ENCODE results near the gene C18orf63.

C18orf63 gene

DNA sequence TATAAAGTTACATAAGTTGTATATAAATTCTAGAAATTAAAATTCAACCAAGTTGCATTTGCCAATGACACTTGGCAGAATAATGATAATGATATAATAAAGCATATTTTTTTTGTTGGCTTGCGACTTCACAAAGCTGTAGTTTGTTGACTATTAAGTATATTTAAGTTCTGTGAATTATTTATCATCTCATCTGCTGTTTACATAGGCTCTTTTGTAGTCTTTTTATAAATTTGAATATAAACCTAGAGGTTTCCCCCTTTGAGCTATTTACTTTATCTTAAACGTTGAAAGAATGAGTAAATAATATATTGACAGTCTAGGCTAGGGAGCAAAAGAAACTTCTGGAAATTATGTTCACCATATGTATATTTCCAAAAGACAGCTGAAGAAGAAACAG is 32.9 kb downstream of the C18orf63 start:
- DNase-seq (ENCODE audit: low read depth in 1 of 2, low spot score in 1 of 2), result no peak
- Histone ChIP-seq H3K27me3 (ENCODE audit: insufficient read depth, poor library complexity, severe bottlenecking) (peaks cover 10% of the 10 kb centered on the region), H3K4me3 (replicated peaks; ENCODE audit: insufficient read depth, low read length) (no peak overlapping the region), H3K27ac (replicated peaks) (no peak overlapping the region)
- TF ChIP-seq, protein P1, sequence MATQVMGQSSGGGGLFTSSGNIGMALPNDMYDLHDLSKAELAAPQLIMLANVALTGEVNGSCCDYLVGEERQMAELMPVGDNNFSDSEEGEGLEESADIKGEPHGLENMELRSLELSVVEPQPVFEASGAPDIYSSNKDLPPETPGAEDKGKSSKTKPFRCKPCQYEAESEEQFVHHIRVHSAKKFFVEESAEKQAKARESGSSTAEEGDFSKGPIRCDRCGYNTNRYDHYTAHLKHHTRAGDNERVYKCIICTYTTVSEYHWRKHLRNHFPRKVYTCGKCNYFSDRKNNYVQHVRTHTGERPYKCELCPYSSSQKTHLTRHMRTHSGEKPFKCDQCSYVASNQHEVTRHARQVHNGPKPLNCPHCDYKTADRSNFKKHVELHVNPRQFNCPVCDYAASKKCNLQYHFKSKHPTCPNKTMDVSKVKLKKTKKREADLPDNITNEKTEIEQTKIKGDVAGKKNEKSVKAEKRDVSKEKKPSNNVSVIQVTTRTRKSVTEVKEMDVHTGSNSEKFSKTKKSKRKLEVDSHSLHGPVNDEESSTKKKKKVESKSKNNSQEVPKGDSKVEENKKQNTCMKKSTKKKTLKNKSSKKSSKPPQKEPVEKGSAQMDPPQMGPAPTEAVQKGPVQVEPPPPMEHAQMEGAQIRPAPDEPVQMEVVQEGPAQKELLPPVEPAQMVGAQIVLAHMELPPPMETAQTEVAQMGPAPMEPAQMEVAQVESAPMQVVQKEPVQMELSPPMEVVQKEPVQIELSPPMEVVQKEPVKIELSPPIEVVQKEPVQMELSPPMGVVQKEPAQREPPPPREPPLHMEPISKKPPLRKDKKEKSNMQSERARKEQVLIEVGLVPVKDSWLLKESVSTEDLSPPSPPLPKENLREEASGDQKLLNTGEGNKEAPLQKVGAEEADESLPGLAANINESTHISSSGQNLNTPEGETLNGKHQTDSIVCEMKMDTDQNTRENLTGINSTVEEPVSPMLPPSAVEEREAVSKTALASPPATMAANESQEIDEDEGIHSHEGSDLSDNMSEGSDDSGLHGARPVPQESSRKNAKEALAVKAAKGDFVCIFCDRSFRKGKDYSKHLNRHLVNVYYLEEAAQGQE (IDR thresholded peaks at IDR 0.05; ENCODE audit: insufficient replicate concordance, low read depth), result no peak
- TF ChIP-seq SPI1 (IDR thresholded peaks at IDR 0.05; ENCODE audit: borderline replicate concordance, low read depth) (no peak), GABPA (IDR thresholded peaks at IDR 0.05; ENCODE audit: low read depth) (no peak), POLR2AphosphoS5 (IDR thresholded peaks at IDR 0.05; ENCODE audit: low read depth) (no peak)
- TF ChIP-seq, protein P2, sequence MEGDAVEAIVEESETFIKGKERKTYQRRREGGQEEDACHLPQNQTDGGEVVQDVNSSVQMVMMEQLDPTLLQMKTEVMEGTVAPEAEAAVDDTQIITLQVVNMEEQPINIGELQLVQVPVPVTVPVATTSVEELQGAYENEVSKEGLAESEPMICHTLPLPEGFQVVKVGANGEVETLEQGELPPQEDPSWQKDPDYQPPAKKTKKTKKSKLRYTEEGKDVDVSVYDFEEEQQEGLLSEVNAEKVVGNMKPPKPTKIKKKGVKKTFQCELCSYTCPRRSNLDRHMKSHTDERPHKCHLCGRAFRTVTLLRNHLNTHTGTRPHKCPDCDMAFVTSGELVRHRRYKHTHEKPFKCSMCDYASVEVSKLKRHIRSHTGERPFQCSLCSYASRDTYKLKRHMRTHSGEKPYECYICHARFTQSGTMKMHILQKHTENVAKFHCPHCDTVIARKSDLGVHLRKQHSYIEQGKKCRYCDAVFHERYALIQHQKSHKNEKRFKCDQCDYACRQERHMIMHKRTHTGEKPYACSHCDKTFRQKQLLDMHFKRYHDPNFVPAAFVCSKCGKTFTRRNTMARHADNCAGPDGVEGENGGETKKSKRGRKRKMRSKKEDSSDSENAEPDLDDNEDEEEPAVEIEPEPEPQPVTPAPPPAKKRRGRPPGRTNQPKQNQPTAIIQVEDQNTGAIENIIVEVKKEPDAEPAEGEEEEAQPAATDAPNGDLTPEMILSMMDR (IDR thresholded peaks at IDR 0.05; ENCODE audit: insufficient read depth, low read length), result no peak

- DNase-seq (ENCODE audit: low read depth in 1 of 2, low spot score in 1 of 2), result peak; percentile 28 to 30
- Histone ChIP-seq H3K4me3 (replicated peaks; ENCODE audit: insufficient read depth, low read length) (no peak overlapping the region), H3K27me3 (ENCODE audit: insufficient read depth, poor library complexity, severe bottlenecking) (peaks cover 22% of the 10 kb centered on the region), H3K27ac (replicated peaks) (no peak overlapping the region)
- peak; percentile 96 for TF ChIP-seq SPI1 (IDR thresholded peaks at IDR 0.05; ENCODE audit: borderline replicate concordance, low read depth)
- TF ChIP-seq, protein P1 (IDR thresholded peaks at IDR 0.05; ENCODE audit: insufficient replicate concordance, low read depth), result no peak
These were observed 35.7 kb downstream of the C18orf63 start for GRCh38 chr18:74351354-74351753.

DNA sequence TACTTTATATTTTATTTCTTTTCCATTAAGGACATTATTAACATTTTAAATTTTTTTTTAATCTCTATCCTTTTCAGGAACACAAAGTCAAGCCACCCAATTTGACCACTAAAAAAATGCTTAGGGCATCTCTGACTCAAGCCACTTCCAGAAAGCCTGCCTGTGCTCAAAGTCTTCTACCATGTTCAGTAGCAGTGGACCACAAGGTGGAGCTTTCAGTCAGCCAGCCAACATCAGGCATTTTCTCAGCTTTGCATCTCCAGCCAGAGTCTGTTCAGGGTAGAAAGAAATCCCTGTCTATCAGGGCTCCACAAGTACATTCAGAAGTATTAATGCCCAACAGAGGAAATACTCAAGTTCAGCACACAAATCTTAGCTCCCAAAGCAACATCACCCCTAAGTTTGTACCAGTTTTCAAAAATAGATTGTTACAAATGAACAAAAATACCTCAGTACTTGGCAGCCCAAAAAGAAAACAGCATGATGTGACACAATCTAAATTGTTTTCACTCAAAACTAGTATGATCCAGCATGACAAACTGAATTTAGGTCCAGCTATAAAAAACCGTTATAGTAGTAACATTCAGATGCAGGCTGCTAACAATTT is 37.6 kb downstream of the C18orf63 start:
- Histone ChIP-seq H3K4me3 (replicated peaks; ENCODE audit: insufficient read depth, low read length) (no peak overlapping the region), H3K27me3 (ENCODE audit: insufficient read depth, poor library complexity, severe bottlenecking) (peaks cover 25% of the 10 kb centered on the region), H3K27ac (replicated peaks) (no peak overlapping the region)
- peak; percentile 24 to 45 for DNase-seq (ENCODE audit: low read depth in 1 of 2, low spot score in 1 of 2)
- TF ChIP-seq GABPA (IDR thresholded peaks at IDR 0.05; ENCODE audit: low read depth), result no peak
- TF ChIP-seq, protein P2 (IDR thresholded peaks at IDR 0.05; ENCODE audit: insufficient read depth, low read length), result peak; percentile 72

DNA sequence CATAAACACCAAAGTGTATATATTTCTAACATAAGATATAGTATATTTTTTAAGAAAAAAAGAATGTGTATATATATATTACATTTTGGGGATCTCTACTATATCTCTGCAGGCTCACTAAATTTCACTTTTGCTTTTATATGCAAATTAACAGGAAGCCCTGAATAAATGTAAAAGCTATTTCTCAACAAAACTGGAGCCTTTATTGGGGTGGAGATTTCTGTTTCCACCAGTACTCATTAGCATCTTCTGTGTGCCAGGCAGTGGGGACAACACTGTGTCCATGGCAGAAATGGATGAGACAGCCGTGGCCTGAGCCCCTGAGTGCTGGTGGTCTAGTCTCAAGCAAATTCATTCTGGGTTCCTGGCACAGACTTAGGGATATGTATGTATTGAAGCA is 41.3 kb downstream of the C18orf63 start:
- no peak overlapping the region for H3K4me3 ChIP-seq (replicated peaks; ENCODE audit: insufficient read depth, low read length)
- peaks cover 28% of the 10 kb centered on the region for H3K27me3 ChIP-seq (ENCODE audit: insufficient read depth, poor library complexity, severe bottlenecking)
- DNase-seq (ENCODE audit: low read depth in 1 of 2, low spot score in 1 of 2), result no peak
- TF ChIP-seq, protein P1 (IDR thresholded peaks at IDR 0.05; ENCODE audit: insufficient replicate concordance, low read depth), result no peak
- no peak for TF ChIP-seq POLR2AphosphoS5 (IDR thresholded peaks at IDR 0.05; ENCODE audit: low read depth)
- no peak overlapping the region for H3K27ac ChIP-seq (replicated peaks)

Measured in HL-60 (cell line).